Gastrocnemius medialis (tissue), 4 donors: Measurements from ENCODE around the gene R3HCC1L. TPM values are rescaled to one million over a fixed set of nuclear protein-coding genes. Genes with fewer than 3 reads are reported as not detected.
"Not testable (repeated sequence)": the region's sequence is repeated elsewhere in the genome, so short reads cannot be mapped to it uniquely, and the experiment has no call there.

Experiments
- ATAC-seq, 2 donors: fragments of 150-250 bp; one replicate each; pipeline ENCODE4 v1.9.1; 2016
- DNase-seq, 2 donors: peaks; one replicate each; pipeline ENCODE4 v3.0.0-alpha.2; 2019
- H3K27ac ChIP-seq, 4 donors: fragments of 200-600 bp; sonication (generic); 1 replicate in 1 of 4; 2 replicates in 3 of 4; pipeline ENCODE4 v1.5.1; 2016 to 2018; ENCODE audit warnings: mild to moderate bottlenecking in 2 of 4, moderate library complexity in 1 of 4
- H3K27me3 ChIP-seq, 3 donors: fragments of 200-600 bp; sonication (generic) in 2 of 3; 1 replicate in 1 of 3; 2 replicates in 2 of 3; pipeline versions ENCODE4 v1.5.1 to v1.6.0; 2016 to 2019; ENCODE audit warnings: mild to moderate bottlenecking in 1 of 3, moderate library complexity in 1 of 3
- H3K36me3 ChIP-seq, 2 donors: fragments of 200-600 bp; sonication (generic) in 1 of 2; one replicate each; pipeline ENCODE4 v1.5.1; 2017 to 2018
- H3K4me1 ChIP-seq, 2 donors: fragments of 200-600 bp; sonication (generic) in 1 of 2; one replicate each; pipeline ENCODE4 v1.5.1; 2016 to 2017; ENCODE audit warnings: mild to moderate bottlenecking in 2 of 2
- H3K4me3 ChIP-seq, 4 donors: fragments of 200-600 bp; sonication (generic) in 3 of 4; 1 replicate in 1 of 4; 2 replicates in 3 of 4; pipeline ENCODE4 v1.5.1; 2016 to 2019; ENCODE audit warnings: mild to moderate bottlenecking in 2 of 4
- H3K9me3 ChIP-seq, 3 donors: fragments of 200-600 bp; sonication (generic) in 2 of 3; 1 replicate in 1 of 3; 2 replicates in 2 of 3; pipeline ENCODE4 v1.5.1; 2016 to 2019
- CTCF ChIP-seq, 5 experiments: fragments of 450-650 bp in 3 of 5; fragments of 200-600 bp in 2 of 5; sonication (generic) in 2 of 5; IDR thresholded peaks in 4 of 5; conservative IDR thresholded peaks in 1 of 5; 1 replicate in 4 of 5; 2 replicates in 1 of 5; pipeline ENCODE4 v1.5.1; 2016 to 2019; ENCODE audit warnings: antibody characterized with exemption in 5 of 5, mild to moderate bottlenecking in 3 of 5, moderate library complexity in 3 of 5
- POLR2A ChIP-seq, 2 donors: fragments of 450-650 bp; IDR thresholded peaks; one replicate each; pipeline ENCODE4 v1.6.1; 2017; ENCODE audit warnings: antibody characterized with exemption in 2 of 2, mild to moderate bottlenecking in 2 of 2, moderate library complexity in 2 of 2
- in situ Hi-C, 4 donors: fragments of 200-750 bp; cut with MboI; loops; one replicate each; pipeline versions ENCODE4 v1.15.0 to v1.8.0; 2017; ENCODE audit warnings: low sequenced_read_pairs in 4 of 4
- intact Hi-C: fragments of 100-400 bp; cut with DNase I; formaldehyde crosslinking; loops from one replicate; pipeline ENCODE4 v1.15.1; 2023; ENCODE audit warnings: low total_unique reads
- total RNA-seq, 4 donors: library from RNA; depleted of rRNA; stranded (reverse); fragments of >200 nt; gene quantifications; one replicate each; pipeline versions ENCODE4 v1.1.0 to v1.2.3, GENCODE V29; 2016

R3HCC1L gene
- total RNA-seq, 4 donors from 2014 or later = 6.7 to 10.8 (median 10.1) TPM

GRCh38 chr10:98135222-98135899 lies 904 bp downstream of the R3HCC1L start:
- no peak for DNase-seq

GRCh38 chr10:98136775-98137174 lies 2.3 kb downstream of the R3HCC1L start:
- ATAC-seq, intact Hi-C loops, in situ Hi-C loops, H3K27me3 ChIP-seq, H3K9me3 ChIP-seq, DNase-seq, H3K36me3 ChIP-seq, H3K27ac ChIP-seq, H3K4me3 ChIP-seq: not testable (repeated sequence)
- peaks cover 31 to 43% of the 10 kb centered on the region in 2 donors for H3K4me1 ChIP-seq

More at GRCh38 chr10:98135222-98135899, 904 bp downstream of the R3HCC1L start:
- no peaks in the 10 kb centered on the region for H3K9me3 ChIP-seq
- in situ Hi-C loops = no loop called here
- peak overlapping the region; percentile 89 to 94 (median 90) for H3K27ac ChIP-seq
- peak overlapping the region; percentile 80 to 97 (median 90) for H3K4me3 ChIP-seq
- peaks cover 22 to 36% of the 10 kb centered on the region in 2 donors for H3K4me1 ChIP-seq
- intact Hi-C loops = no loop called here
- no peak for TF ChIP-seq CTCF (IDR thresholded peaks at IDR 0.05 in 4 of 5, conservative IDR thresholded peaks at IDR 0.05 in 1 of 5)
- no peak for TF ChIP-seq POLR2A (IDR thresholded peaks at IDR 0.05)
- no peaks in the 10 kb centered on the region for H3K36me3 ChIP-seq
- no peaks in the 10 kb centered on the region for H3K27me3 ChIP-seq
- ATAC-seq = no peak

- Histone ChIP-seq H3K27ac (no peak overlapping the region), H3K4me1 (peaks cover 40 to 46% of the 10 kb centered on the region in 2 donors)
Observed at GRCh38 chr10:98138031-98138430, 3.6 kb downstream of the R3HCC1L start.

GRCh38 chr10:98139431-98139830 lies 5.0 kb downstream of the R3HCC1L start:
- no peak for DNase-seq
- no peak overlapping the region for H3K4me3 ChIP-seq
- intact Hi-C loops (no loop called here), in situ Hi-C loops (no loop called here)
- H3K27ac ChIP-seq = no peak overlapping the region
- no peaks in the 10 kb centered on the region for H3K9me3 ChIP-seq
- no peaks in the 10 kb centered on the region for H3K27me3 ChIP-seq
- ATAC-seq = no peak
- H3K4me1 ChIP-seq = peaks cover 40 to 42% of the 10 kb centered on the region in 2 donors
- TF ChIP-seq CTCF (IDR thresholded peaks at IDR 0.05 in 4 of 5, conservative IDR thresholded peaks at IDR 0.05 in 1 of 5) = no peak
- TF ChIP-seq POLR2A (IDR thresholded peaks at IDR 0.05) = no peak
- no peaks in the 10 kb centered on the region for H3K36me3 ChIP-seq

More at GRCh38 chr10:98138031-98138430, 3.6 kb downstream of the R3HCC1L start:
- H3K4me3 ChIP-seq = no peak overlapping the region
- H3K36me3 ChIP-seq = no peaks in the 10 kb centered on the region
- no peaks in the 10 kb centered on the region for H3K9me3 ChIP-seq
- H3K27me3 ChIP-seq = no peaks in the 10 kb centered on the region
- TF ChIP-seq CTCF (IDR thresholded peaks at IDR 0.05 in 4 of 5, conservative IDR thresholded peaks at IDR 0.05 in 1 of 5) = no peak
- TF ChIP-seq POLR2A (IDR thresholded peaks at IDR 0.05) = no peak
- intact Hi-C loops = no loop called here
- in situ Hi-C loops = no loop called here
- ATAC-seq = no peak
- no peak for DNase-seq

- Histone ChIP-seq H3K4me1 (peaks cover 30 to 32% of the 10 kb centered on the region in 2 donors), H3K36me3 (no peaks in the 10 kb centered on the region), H3K27me3 (no peaks in the 10 kb centered on the region), H3K4me3 (no peak overlapping the region), H3K9me3 (no peaks in the 10 kb centered on the region), H3K27ac (no peak overlapping the region)
- intact Hi-C loops = no loop called here
- in situ Hi-C loops = no loop called here
- DNase-seq (no peak), ATAC-seq (no peak)
- TF ChIP-seq CTCF (IDR thresholded peaks at IDR 0.05 in 4 of 5, conservative IDR thresholded peaks at IDR 0.05 in 1 of 5) = no peak
- no peak for TF ChIP-seq POLR2A (IDR thresholded peaks at IDR 0.05)
Observed at GRCh38 chr10:98141484-98142073, 7.1 kb downstream of the R3HCC1L start.
